GM12878 (cell line): ENCODE results near the gene ADARB1. TPM values are rescaled to one million over a fixed set of nuclear protein-coding genes. Genes with fewer than 3 reads are reported as not detected.

Experiments used
- ATAC-seq: fragments of 200-7000 bp; cut with Tn5 transposase; 3 replicates; pipeline ENCODE4 v1.9.1; 2020; ENCODE audit warnings: mild to moderate bottlenecking, moderate library complexity
- BruUV-seq: library from RNA; stranded (reverse); fragments of 400-500 nt; replicated peaks from 2 replicates; lab custom pipeline; 2021; lab: Mats Ljungman, UMichigan
- CTCF ChIA-PET: fragments of 300-600 bp; sonication (Branson Sonifier 250); formaldehyde crosslinking; extraction: SDS; loops from one replicate; lab custom pipeline; 2021; ENCODE audit warnings: inconsistent platforms; lab: Yijun Ruan, JAX
- POLR2A ChIA-PET: fragments of 350-600 bp; formaldehyde crosslinking; extraction: SDS; loops from one replicate; lab custom pipeline; 2021; ENCODE audit warnings: inconsistent platforms; lab: Charles Lee
- RAD21 ChIA-PET: fragments of 300-600 bp; sonication (Branson Sonifier 250); formaldehyde crosslinking; loops from one replicate; lab custom pipeline; 2023; ENCODE audit warnings: antibody characterized with exemption; ENCODE audit not compliant: unreplicated experiment; lab: Charles Lee
- SMC1A ChIA-PET: fragments of 300-600 bp; sonication (Branson Sonifier 250); formaldehyde crosslinking; loops from one replicate; lab custom pipeline; 2023; ENCODE audit not compliant: unreplicated experiment, uncharacterized antibody; lab: Charles Lee
- DNase-seq: peaks from one replicate; pipeline ENCODE4 v3.0.0-alpha.2; 2011; ENCODE audit warnings: low read depth, low spot score
- FAIRE-seq: peaks from 3 replicates; lab custom pipeline; 2011; peaks lifted over from hg19 to GRCh38; lab: Jason Lieb, UNC
- H2AFZ ChIP-seq: 2 replicates; pipeline ENCODE4 v1.6.0; 2011; ENCODE audit warnings: low read depth, low read length, control low read depth; ENCODE audit not compliant: control insufficient read depth
- H3K27ac ChIP-seq: 2 replicates; pipeline ENCODE4 v1.5.1; 2011; ENCODE audit warnings: control low read depth; ENCODE audit not compliant: control insufficient read depth, insufficient read depth
- H3K27me3 ChIP-seq, 2 experiments: replicated peaks in 1 of 2; 2 replicates each; pipeline versions ENCODE4 v1.6.0 to v1.6.1; 2011; ENCODE audit warnings: low read length in 1 of 2; ENCODE audit not compliant: control insufficient read depth in 2 of 2, insufficient read depth in 2 of 2
- H3K36me3 ChIP-seq, 2 experiments: 2 replicates each; pipeline ENCODE4 v1.5.1; 2011; ENCODE audit warnings: low read length in 1 of 2; ENCODE audit not compliant: control insufficient read depth in 2 of 2, insufficient read depth in 2 of 2
- H3K4me1 ChIP-seq: 2 replicates; pipeline ENCODE4 v1.6.1; 2011; ENCODE audit warnings: mild to moderate bottlenecking, low read length, moderate library complexity, mixed read lengths; ENCODE audit not compliant: control insufficient read depth, insufficient read depth
- H3K4me2 ChIP-seq: 2 replicates; pipeline ENCODE4 v1.6.0; 2011; ENCODE audit warnings: control low read depth; ENCODE audit not compliant: control insufficient read depth, insufficient read depth
- H3K4me3 ChIP-seq: fragments of 200-600 bp; sonication (generic); 2 replicates; pipeline ENCODE4 v1.5.1; 2016
- H3K79me2 ChIP-seq: 2 replicates; pipeline ENCODE4 v1.6.0; 2011; ENCODE audit warnings: low read length; ENCODE audit not compliant: control insufficient read depth, insufficient read depth
- H3K9ac ChIP-seq: 2 replicates; pipeline ENCODE4 v1.8.0; 2011; ENCODE audit warnings: low read length, control low read depth, mixed read lengths; ENCODE audit not compliant: control insufficient read depth, insufficient read depth
- H3K9me3 ChIP-seq: replicated peaks from 3 replicates; pipeline ENCODE4 v1.5.1; 2011; ENCODE audit warnings: mild to moderate bottlenecking, low read length; ENCODE audit not compliant: control insufficient read depth, insufficient read depth
- H4K20me1 ChIP-seq: 2 replicates; pipeline ENCODE4 v1.6.0; 2011; ENCODE audit not compliant: control insufficient read depth, insufficient read depth
- BCL3 ChIP-seq: IDR thresholded peaks from 2 replicates; pipeline ENCODE4 v1.6.1; 2011; ENCODE audit warnings: borderline replicate concordance, low read depth, mild to moderate bottlenecking, moderate library complexity, low read length; ENCODE audit not compliant: insufficient read depth, poor library complexity, severe bottlenecking
- DPF2 ChIP-seq: fragments of 450-650 bp; IDR thresholded peaks from 2 replicates; pipeline ENCODE4 v1.6.1; 2017; ENCODE audit warnings: mild to moderate bottlenecking
- EED ChIP-seq: sonication (generic); IDR thresholded peaks from 2 replicates; pipeline ENCODE4 v1.6.1; 2016; ENCODE audit warnings: antibody characterized with exemption, low read depth
- JUNB ChIP-seq: IDR thresholded peaks from 2 replicates; pipeline ENCODE4 v1.6.1; 2016; ENCODE audit warnings: antibody characterized with exemption, mild to moderate bottlenecking
- POLR2AphosphoS2 ChIP-seq: IDR thresholded peaks from 2 replicates; pipeline ENCODE4 v1.6.1; 2011; ENCODE audit warnings: low read depth, mild to moderate bottlenecking, low read length, improper control_type of control experiment, moderate library complexity
- RAD21 ChIP-seq: IDR thresholded peaks from 2 replicates; pipeline ENCODE4 v1.6.1; 2011; ENCODE audit warnings: mild to moderate bottlenecking, low read depth, low read length, moderate library complexity; ENCODE audit not compliant: insufficient read depth
- SUZ12 ChIP-seq: fragments of 200-600 bp; sonication (generic); IDR thresholded peaks from one replicate; pipeline ENCODE4 v1.6.1; 2018; ENCODE audit warnings: antibody characterized with exemption, mild to moderate bottlenecking; ENCODE audit not compliant: unreplicated experiment
- WGBS: methylation state at CpG from one replicate; pipeline ENCODE4 v1.1.6; 2016; ENCODE audit warnings: low lambda C conversion rate; ENCODE audit not compliant: insufficient replicate concordance, insufficient coverage; ENCODE audit errors: missing lambda C conversion rate; 5-methylcytosine and 5-hydroxymethylcytosine counted together
- in situ Hi-C: fragments of 300-500 bp; cut with MboI; formaldehyde crosslinking; loops from 9 replicates; pipeline ENCODE4 v1.14.3; 2018; ENCODE audit warnings: mixed read lengths
- intact Hi-C: fragments of 100-400 bp; cut with micrococcal nuclease; formaldehyde crosslinking; loops from one replicate; pipeline ENCODE4 v1.14.2; 2022; ENCODE audit not compliant: unreplicated experiment
- polyA plus RNA-seq, 11 experiments: library from polyadenylated mRNA; depleted of rRNA in 4 of 11; unstranded in 6 of 11; stranded (reverse) in 5 of 11; fragments of >200 nt; fragmentation: Nextera tagmentation in 4 of 11; fragmentation: Illumina TruSeq in 1 of 11; extraction: Ambion mirVana in 4 of 11; extraction: Trizol in 1 of 11; gene quantifications; 1 replicate in 1 of 11; 2 replicates in 10 of 11; pipeline versions ENCODE4 v1.2.1 to v1.2.3, GENCODE V29; 2011 to 2016; ENCODE audit warnings: inconsistent platforms in 2 of 11, missing spikeins in 2 of 11, low read depth in 1 of 11
- total RNA-seq, 4 experiments: library from RNA; depleted of rRNA in 3 of 4; stranded (reverse); fragments of >200 nt in 3 of 4; fragmentation: Illumina TruSeq in 1 of 4; extraction: Trizol in 1 of 4; gene quantifications; 2 replicates each; pipeline versions ENCODE4 v1.2.1 to v1.2.3, GENCODE V29; 2013 to 2021

ADARB1 gene
- total and polyA plus RNA-seq, 10 of the 15 experiments (the other 5 are each of a cell fraction or from before 2014, with no cell fraction given): 5.7 to 61.7 (median 25.3) TPM

- DNase-seq: no peak
- no TSS peak for BruUV-seq
- no peak overlapping the region for H3K27ac ChIP-seq
- intact Hi-C loops: no loop called here
- H4K20me1 ChIP-seq: peaks cover 5% of the 10 kb centered on the region
- no peak; the same call in 1 of the 3 replicates for ATAC-seq
- no peak for TF ChIP-seq RAD21
- TF ChIP-seq SUZ12: no peak
- TF ChIP-seq JUNB: no peak
- TF ChIP-seq DPF2: no peak
- TF ChIP-seq EED: peak; percentile 57
- no peak for TF ChIP-seq BCL3
- no peak for TF ChIP-seq POLR2AphosphoS2
- no peaks in the 10 kb centered on the region for H3K79me2 ChIP-seq
- H3K27me3 ChIP-seq: peaks cover 0 to 7% of the 10 kb centered on the region in 2 experiments; a peak in 2 of 4 replicates
- H3K36me3 ChIP-seq: no peaks in the 10 kb centered on the region; a peak in 1 of 4 replicates
- H3K4me2 ChIP-seq: no peak overlapping the region
- ChIA-PET POLR2A (no interaction called here), RAD21 (interaction anchor here (12.2 kb wide), 1 partner anchor 34 kb away, joined by 134 read pairs; no protein-coding TSS in a partner anchor), CTCF (interaction anchor here (1.0 to 2.3 kb wide), 4 partner anchors 9 to 45 kb away, joined by 4 to 10 read pairs (median 5); no protein-coding TSS in a partner anchor), SMC1A (no interaction called here)
- H3K4me3 ChIP-seq: no peak overlapping the region
- in situ Hi-C loops: no loop called here
- H3K9ac ChIP-seq: no peak overlapping the region
- no peak for FAIRE-seq
- H3K9me3 ChIP-seq: no peaks in the 10 kb centered on the region
- no peak overlapping the region for H2AFZ ChIP-seq
- WGBS: 57% methylated on average over 12 of the region's 12 CpGs
- no peaks in the 10 kb centered on the region; the same call in 1 of the 2 replicates for H3K4me1 ChIP-seq
These were observed 18.7 kb downstream of the ADARB1 start for GRCh38 chr21:45093035-45093532.
